Activated CD8-positive, alpha-beta memory T cell treated with anti-CD3 and anti-CD28 coated beads, Interleukin-2, amount 10 ng/mL, durations not matched to agents 7 days and 5 days (primary cell): ENCODE measurements around the gene DPY19L3. TPM values are rescaled to one million over a fixed set of nuclear protein-coding genes. Genes with fewer than 3 reads are reported as not detected.
"Not testable (repeated sequence)": the region's sequence is repeated elsewhere in the genome, so short reads cannot be mapped to it uniquely, and the experiment has no call there.

Experiments
- ATAC-seq: fragments of 150-1000 bp; cut with Tn5 transposase; one replicate; pipeline ENCODE4 v1.10.0; 2021; ENCODE audit warnings: moderate library complexity
- CTCF ChIA-PET: fragments of 350-600 bp; sonication (Branson Sonifier 250); formaldehyde crosslinking; loops from one replicate; lab custom pipeline; 2021; ENCODE audit warnings: antibody characterized with exemption; lab: Charles Lee
- DNase-seq: peaks from one replicate; pipeline ENCODE4 v3.0.0-alpha.2; 2020
- H3K27ac Mint-ChIP-seq: one replicate; pipeline ENCODE4 v1.8.0; 2021; ENCODE audit warnings: mild to moderate bottlenecking, mixed read lengths
- H3K27me3 Mint-ChIP-seq: one replicate; pipeline ENCODE4 v1.8.0; 2021; ENCODE audit warnings: mixed read lengths
- H3K36me3 Mint-ChIP-seq: one replicate; pipeline ENCODE4 v1.8.0; 2021; ENCODE audit warnings: mild to moderate bottlenecking, mixed read lengths
- H3K4me1 Mint-ChIP-seq: one replicate; pipeline ENCODE4 v1.8.0; 2021; ENCODE audit warnings: mixed read lengths
- H3K4me3 Mint-ChIP-seq: one replicate; pipeline ENCODE4 v1.8.0; 2021; ENCODE audit warnings: mild to moderate bottlenecking, moderate library complexity, mixed read lengths
- H3K9me3 Mint-ChIP-seq: one replicate; pipeline ENCODE4 v1.8.0; 2022; ENCODE audit warnings: low read depth, mixed read lengths
- total RNA-seq, 2 experiments: library from RNA; stranded (reverse); gene quantifications; one replicate each; pipeline ENCODE4 v1.2.3, GENCODE V29; 2021

DPY19L3 gene
- total RNA-seq, 2 experiments from 2014 or later: 8.9 to 10.2 TPM

DNA sequence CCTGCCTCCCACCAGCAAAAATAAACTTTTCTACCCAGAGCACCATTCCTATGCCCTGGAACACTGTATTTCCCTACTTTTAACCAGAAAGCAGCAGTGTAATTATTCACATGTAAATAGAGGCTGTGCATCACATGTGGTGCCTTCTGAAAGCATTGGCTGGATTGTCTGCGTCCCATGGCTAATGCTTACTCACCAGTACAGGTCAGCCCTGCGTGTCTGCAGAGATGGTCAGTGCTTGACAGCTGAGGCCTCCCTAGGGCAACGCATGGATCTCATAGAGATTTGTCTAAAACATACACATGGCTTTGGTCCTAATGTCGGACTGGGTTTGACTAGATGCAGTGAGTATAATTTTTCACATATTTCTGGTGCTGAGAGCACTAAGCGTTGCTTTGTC, 64.2 kb downstream of the DPY19L3 start:
- ATAC-seq: no peak
- Mint-ChIP-seq H3K9me3 (no peaks in the 10 kb centered on the region), H3K27me3 (no peaks in the 10 kb centered on the region), H3K36me3 (no peaks in the 10 kb centered on the region), H3K4me3 (no peak overlapping the region), H3K27ac (no peak overlapping the region), H3K4me1 (peaks cover 8% of the 10 kb centered on the region)
- CTCF ChIA-PET: no interaction called here
- no peak for DNase-seq

DNA sequence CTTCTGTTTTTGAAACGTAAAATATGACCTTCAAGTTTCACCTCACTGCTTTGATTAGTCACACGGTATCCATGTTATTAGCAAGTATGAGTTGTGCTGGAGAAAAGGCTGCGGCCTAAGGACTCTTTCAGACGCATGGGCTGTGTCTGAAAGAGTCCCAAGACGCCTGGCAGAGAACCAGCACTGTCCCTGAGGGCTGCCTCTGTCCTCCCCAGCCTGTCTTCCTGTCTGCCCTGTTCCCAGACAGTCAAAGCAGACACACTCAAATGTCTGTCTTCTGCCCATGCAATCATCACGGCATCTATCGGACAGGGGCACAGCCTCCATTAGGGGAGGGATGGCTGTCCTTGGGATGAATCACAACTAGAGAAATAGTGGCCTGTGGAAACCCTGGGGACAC, 65.5 kb downstream of the DPY19L3 start:
- DNase-seq (no peak), ATAC-seq (no peak)
- no peaks in the 10 kb centered on the region for H3K36me3 Mint-ChIP-seq
- H3K4me1 Mint-ChIP-seq: peaks cover 6% of the 10 kb centered on the region
- no peak overlapping the region for H3K4me3 Mint-ChIP-seq
- CTCF ChIA-PET: interaction anchor here (0.7 kb wide), 1 partner anchor 903 kb away, joined by 3 read pairs; no protein-coding TSS in a partner anchor
- H3K27me3 Mint-ChIP-seq: no peaks in the 10 kb centered on the region
- H3K9me3 Mint-ChIP-seq: no peaks in the 10 kb centered on the region
- H3K27ac Mint-ChIP-seq: no peak overlapping the region

DNA sequence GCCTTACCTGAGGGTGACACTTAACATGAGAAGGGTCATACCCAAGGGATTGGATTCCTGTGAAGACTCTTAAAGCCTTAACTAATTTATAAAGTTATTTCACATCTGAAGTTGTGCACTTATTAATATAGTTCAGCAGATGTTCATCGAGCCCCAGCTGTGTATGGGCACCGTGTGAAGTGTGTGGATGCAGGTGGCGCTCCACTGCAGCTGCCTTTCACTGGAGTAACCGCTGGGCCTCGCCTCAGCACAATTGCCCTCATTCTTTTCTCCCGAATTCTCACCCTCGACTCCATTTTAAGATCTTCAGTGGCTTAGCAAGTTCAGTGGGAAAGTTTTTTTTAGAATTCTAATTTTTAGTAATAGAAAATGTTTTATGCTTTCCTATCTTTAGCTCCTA, 66.2 kb downstream of the DPY19L3 start:
- CTCF ChIA-PET: no interaction called here

DNA sequence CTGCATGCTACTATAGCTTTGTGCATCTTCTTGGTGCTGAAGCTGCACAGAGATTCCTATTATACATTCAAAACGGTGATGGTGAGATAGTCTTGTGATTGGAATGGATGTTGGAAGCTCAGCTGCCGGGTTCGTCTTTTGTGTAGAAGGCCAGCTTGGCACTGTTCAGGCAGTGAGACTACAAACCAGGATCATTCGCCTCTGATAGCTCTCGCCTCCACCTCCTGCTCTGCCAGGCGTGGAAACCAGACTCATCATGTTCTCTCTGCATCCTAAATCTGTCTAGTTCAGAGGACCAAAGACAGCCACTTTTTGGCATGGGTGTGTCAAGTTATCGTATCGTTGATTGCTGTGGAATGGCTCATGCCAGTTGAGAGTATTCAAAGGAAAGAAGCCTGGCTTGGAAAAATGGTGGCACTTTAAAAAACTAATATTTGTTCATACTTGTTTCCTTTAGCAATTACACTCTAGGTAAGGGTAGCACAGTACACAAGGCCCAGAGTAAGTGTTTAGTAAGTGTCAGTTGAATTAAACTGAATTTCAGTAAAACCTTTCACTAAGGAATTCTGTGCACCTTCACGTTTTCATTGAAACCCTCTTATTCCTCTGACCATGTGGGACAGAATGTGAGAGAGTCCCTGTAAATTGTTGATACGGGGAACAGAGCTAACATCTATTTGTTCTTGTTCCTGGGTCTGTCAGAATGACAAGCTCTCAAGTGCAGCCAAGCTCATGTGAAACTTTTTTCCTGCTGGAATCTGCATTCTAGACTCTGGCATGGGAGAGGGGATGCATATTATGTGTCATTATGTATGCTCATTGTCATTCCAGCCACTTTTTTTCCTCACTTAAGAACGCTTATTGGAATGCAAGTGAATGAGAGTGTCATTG, 69.8 kb downstream of the DPY19L3 start:
- Mint-ChIP-seq H3K9me3 (no peaks in the 10 kb centered on the region), H3K36me3 (peaks cover 3% of the 10 kb centered on the region), H3K27me3 (no peaks in the 10 kb centered on the region), H3K27ac (no peak overlapping the region), H3K4me3 (no peak overlapping the region), H3K4me1 (peaks cover 6% of the 10 kb centered on the region)
- CTCF ChIA-PET: no interaction called here
- ATAC-seq (no peak), DNase-seq (no peak)

More for the DNA sequence above, 66.2 kb downstream of the DPY19L3 start:
- H3K4me3 Mint-ChIP-seq: no peak overlapping the region
- H3K4me1 Mint-ChIP-seq: peaks cover 6% of the 10 kb centered on the region
- DNase-seq: no peak
- no peaks in the 10 kb centered on the region for H3K27me3 Mint-ChIP-seq
- no peaks in the 10 kb centered on the region for H3K36me3 Mint-ChIP-seq
- no peak overlapping the region for H3K27ac Mint-ChIP-seq
- H3K9me3 Mint-ChIP-seq: no peaks in the 10 kb centered on the region
- no peak for ATAC-seq

DNA sequence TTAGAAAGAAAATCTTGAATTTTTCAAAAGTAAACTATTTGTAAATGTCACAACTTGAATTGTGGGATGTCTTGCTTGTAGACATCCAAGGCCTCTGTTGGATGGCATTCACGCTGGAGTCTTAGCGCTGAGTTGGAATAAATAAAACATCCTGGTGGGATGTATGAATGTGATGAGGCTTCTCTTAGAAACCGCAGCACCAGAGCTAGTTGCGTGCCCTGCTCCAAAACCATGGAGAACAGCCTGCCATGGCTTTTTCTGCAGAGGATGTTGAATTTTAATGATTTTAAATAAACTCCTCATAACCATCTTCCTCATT, 70.4 kb downstream of the DPY19L3 start:
- H3K27ac Mint-ChIP-seq: no peak overlapping the region
- H3K9me3 Mint-ChIP-seq: no peaks in the 10 kb centered on the region
- peaks cover 3% of the 10 kb centered on the region for H3K36me3 Mint-ChIP-seq
- CTCF ChIA-PET: no interaction called here
- no peak overlapping the region for H3K4me3 Mint-ChIP-seq
- no peak for ATAC-seq
- H3K4me1 Mint-ChIP-seq: peaks cover 6% of the 10 kb centered on the region
- DNase-seq: no peak
- no peaks in the 10 kb centered on the region for H3K27me3 Mint-ChIP-seq

DNA sequence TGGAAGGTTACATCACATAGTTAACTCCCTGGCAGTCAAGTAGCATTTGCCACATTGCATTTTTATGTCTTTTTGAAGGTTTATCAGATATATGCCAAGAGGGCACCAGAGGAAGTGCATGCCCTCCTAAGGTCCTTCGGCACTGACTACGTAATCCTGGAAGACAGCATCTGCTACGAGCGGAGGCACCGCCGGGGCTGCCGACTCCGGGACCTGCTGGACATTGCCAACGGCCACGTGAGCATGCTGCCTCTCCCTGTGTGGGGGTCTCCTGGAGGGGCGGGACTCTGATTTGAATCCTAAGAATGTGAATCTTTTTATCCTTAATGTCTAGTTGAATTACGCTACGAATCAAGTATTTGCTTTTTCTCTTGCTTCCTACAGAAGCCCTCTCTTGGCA, 74.8 kb downstream of the DPY19L3 start:
- no peaks in the 10 kb centered on the region for H3K9me3 Mint-ChIP-seq
- no peaks in the 10 kb centered on the region for H3K27me3 Mint-ChIP-seq
- H3K27ac Mint-ChIP-seq: no peak overlapping the region
- H3K36me3 Mint-ChIP-seq: peaks cover 4% of the 10 kb centered on the region
- DNase-seq: no peak
- no peak overlapping the region for H3K4me3 Mint-ChIP-seq
- ATAC-seq: no peak
- CTCF ChIA-PET: interaction anchor here (0.6 kb wide), 1 partner anchor 276 kb away, joined by 5 read pairs; no protein-coding TSS in a partner anchor
- no peaks in the 10 kb centered on the region for H3K4me1 Mint-ChIP-seq

DNA sequence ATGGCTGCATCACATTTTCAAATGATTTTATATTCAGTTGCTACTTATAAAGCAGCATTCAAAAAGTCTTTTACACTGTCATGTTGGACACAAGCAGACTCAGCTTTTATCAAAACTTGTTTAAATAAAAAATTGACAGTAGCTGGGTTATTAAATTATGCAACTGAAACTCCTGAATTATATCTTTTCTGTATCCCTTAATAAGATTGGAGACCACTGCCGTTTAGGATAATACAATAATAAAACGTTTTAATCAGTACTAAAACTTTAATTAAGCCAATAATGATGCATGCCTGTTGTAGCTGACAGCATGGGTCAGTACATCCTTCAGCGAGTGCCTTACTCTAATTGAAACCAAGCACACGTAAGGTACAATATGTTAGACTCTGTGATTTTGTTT, 78.0 kb downstream of the DPY19L3 start:
- no peak overlapping the region for H3K27ac Mint-ChIP-seq
- H3K27me3 Mint-ChIP-seq: no peaks in the 10 kb centered on the region
- no peak for DNase-seq
- H3K4me3 Mint-ChIP-seq: no peak overlapping the region
- H3K36me3 Mint-ChIP-seq: peaks cover 2% of the 10 kb centered on the region
- CTCF ChIA-PET: interaction anchor here (0.6 kb wide), 1 partner anchor 636 kb away, joined by 3 read pairs; no protein-coding TSS in a partner anchor
- no peaks in the 10 kb centered on the region for H3K4me1 Mint-ChIP-seq
- ATAC-seq: no peak
- no peaks in the 10 kb centered on the region for H3K9me3 Mint-ChIP-seq

DNA sequence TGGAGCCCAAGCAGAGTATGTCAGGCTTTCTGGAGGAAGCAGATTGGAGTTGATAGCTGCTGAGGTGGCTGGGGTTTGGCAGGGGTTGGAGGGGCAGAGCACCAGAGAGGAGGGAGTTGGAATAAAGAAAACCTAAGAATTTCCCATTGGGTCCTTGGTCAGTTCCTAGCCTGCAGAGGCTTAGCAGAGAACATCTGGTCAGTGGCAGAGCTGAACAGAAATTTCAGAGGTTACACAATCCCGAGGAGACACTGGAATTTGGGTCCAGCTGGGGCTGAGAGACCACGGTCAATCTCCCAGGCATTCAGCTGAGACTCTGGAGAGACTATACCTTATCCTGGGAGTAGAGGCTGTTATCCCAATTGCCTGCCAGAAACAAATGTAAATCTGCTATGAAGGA, 84.4 kb downstream of the DPY19L3 start:
- Mint-ChIP-seq H3K9me3 (no peaks in the 10 kb centered on the region), H3K36me3 (no peaks in the 10 kb centered on the region), H3K27ac (no peak overlapping the region), H3K27me3 (no peaks in the 10 kb centered on the region), H3K4me1 (no peaks in the 10 kb centered on the region), H3K4me3 (no peak overlapping the region)
- CTCF ChIA-PET: no interaction called here
- ATAC-seq (no peak), DNase-seq (no peak)

DNA sequence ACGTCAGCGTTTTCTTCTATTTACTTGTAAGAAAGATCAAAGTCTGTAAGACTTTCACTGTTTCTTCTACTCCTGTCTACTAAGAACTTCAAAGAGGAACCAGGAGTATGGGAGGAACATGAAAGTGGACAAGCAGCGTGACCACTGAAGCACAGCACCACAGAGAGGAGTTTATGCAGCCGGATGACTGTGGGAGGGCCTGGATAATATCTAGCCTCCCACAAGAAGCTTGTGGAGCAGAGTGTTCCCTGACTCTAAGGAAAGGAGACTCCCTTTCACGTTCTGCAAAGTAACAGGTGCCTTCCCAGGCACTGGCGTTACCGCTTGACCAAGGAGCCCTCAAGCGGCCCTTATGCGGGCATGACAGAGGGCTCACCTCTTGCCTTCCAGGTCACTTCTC, 91.8 kb downstream of the DPY19L3 start:
- Mint-ChIP-seq H3K4me1 (peaks cover 8% of the 10 kb centered on the region), H3K27me3 (no peaks in the 10 kb centered on the region), H3K9me3 (no peaks in the 10 kb centered on the region), H3K36me3 (no peaks in the 10 kb centered on the region), H3K27ac (no peak overlapping the region), H3K4me3 (no peak overlapping the region)
- DNase-seq (no peak), ATAC-seq (no peak)
- CTCF ChIA-PET: no interaction called here

DNA sequence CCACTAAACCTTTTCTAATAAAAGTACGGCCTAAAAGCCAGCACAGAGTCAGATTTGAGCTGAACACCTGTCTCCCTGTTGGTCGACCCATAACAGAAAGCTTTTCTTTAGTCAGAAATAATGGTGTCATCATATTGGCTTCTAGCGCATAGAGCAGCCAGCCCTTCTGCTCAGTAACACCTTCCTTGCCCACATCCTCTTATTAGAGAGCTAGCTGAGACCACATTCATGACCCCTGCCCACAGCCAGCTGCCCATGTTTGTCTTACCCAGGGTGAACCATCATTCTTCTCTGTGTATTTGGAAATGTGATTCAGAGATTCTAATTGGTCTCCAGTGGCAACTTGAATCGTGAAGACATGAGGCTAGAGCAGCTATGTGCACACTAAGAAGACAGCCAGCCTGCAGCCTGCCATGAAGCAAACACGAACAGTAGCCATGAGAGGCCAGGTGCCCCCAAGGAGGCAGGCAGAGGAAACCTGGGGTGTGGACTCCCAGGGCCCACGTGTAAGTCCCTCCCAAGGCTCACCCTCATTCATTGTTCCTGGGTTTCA, 93.2 kb downstream of the DPY19L3 start:
- no peak overlapping the region for H3K27ac Mint-ChIP-seq
- H3K4me1 Mint-ChIP-seq: peaks cover 8% of the 10 kb centered on the region
- ATAC-seq (peak; percentile 42), DNase-seq (peak; percentile 53)
- no peaks in the 10 kb centered on the region for H3K9me3 Mint-ChIP-seq
- no peaks in the 10 kb centered on the region for H3K27me3 Mint-ChIP-seq
- H3K36me3 Mint-ChIP-seq: no peaks in the 10 kb centered on the region
- CTCF ChIA-PET: no interaction called here
- no peak overlapping the region for H3K4me3 Mint-ChIP-seq

DNA sequence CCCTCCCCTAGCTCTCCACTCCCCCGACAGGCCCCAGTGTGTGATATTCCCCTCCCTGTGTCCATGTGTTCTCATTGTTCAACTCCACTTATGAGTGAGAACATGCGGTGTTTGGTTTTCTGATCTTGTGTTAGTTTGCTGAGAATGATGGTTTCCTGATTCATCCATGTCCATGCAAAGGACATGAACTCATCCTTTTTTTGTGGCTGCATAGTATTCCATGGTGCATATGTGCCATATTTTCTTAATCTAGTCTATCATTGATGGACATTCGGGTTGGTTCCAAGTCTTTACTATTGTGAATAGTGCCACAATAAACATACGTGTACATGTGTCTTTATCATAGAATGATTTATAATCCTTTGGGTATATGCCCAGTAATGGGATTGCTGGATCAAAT, 106.9 kb downstream of the DPY19L3 start:
- CTCF ChIA-PET: not testable (repeated sequence)

DNA sequence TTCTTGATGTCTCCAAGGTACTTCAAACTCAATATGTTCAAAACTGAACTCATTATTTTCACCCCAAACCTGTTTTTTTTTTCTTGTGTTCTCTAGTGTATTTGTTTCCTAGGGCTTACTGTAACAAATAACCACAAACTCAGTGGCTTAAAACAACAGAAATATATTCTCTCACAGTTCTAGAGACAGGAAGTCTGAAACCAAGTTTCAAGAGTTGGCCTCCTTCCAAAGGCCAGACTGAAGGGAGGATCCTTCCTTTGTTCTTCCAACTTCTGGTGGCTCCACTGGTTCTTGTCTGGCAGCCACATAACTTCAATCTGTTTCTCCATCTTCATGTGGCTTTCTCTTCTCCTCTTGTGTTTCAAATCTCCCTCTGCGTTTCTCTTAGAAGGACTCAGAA, 113.5 kb downstream of the DPY19L3 start:
- ATAC-seq: no peak
- Mint-ChIP-seq H3K27me3 (no peaks in the 10 kb centered on the region), H3K9me3 (no peaks in the 10 kb centered on the region), H3K27ac (no peak overlapping the region), H3K36me3 (no peaks in the 10 kb centered on the region), H3K4me1 (peaks cover 11% of the 10 kb centered on the region), H3K4me3 (no peak overlapping the region)
- CTCF ChIA-PET: no interaction called here
- no peak for DNase-seq

More for the DNA sequence above, 106.9 kb downstream of the DPY19L3 start:
- not testable (repeated sequence) for H3K4me3 Mint-ChIP-seq, H3K27me3 Mint-ChIP-seq, ATAC-seq, DNase-seq, H3K27ac Mint-ChIP-seq, H3K36me3 Mint-ChIP-seq, H3K9me3 Mint-ChIP-seq, H3K4me1 Mint-ChIP-seq

DNA sequence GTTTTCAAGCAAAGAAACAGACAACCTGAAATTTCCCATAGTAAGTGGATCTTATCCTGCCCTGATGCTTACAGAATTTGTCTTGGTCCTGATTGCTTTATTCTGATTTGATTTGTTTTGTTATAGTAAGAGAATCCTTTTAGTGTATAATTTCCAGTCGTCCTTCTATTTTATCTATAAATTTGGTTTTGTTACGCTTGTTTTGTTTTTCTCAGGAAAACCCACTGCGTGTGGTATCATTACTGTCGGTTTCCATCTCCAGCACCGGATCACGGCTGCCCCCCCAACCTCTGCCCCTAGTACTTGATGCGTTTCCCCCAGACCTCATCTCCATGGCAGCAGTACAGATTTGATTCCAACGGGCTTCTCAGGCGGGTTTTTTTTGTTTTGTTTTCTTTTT, 117.4 kb downstream of the DPY19L3 start:
- ATAC-seq (no peak), DNase-seq (no peak)
- no peaks in the 10 kb centered on the region for H3K27me3 Mint-ChIP-seq
- peaks cover under 1% of the 10 kb centered on the region for H3K36me3 Mint-ChIP-seq
- CTCF ChIA-PET: no interaction called here
- H3K9me3 Mint-ChIP-seq: peaks cover 1% of the 10 kb centered on the region
- no peak overlapping the region for H3K4me3 Mint-ChIP-seq
- peaks cover 11% of the 10 kb centered on the region for H3K4me1 Mint-ChIP-seq
- H3K27ac Mint-ChIP-seq: no peak overlapping the region

DNA sequence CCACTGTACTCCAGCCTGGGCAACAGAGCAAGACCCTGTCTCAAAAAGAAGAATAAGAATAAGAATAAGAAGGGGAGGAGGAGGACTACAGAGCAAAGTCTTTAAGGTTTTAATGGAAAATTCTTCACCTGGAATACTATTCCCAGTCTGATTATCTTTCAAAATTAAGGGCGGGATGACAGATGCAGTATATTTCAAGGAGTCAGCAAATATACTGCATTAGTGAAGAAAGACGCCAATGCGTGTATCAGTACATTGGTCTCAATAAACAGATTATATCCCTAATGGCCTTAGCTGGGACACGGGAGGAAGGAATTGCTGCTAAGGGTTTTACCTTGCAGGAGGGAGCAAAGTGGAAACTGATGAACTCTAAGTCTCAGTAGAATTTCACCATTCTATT, 121.3 kb downstream of the DPY19L3 start:
- Mint-ChIP-seq H3K27ac (no peak overlapping the region), H3K9me3 (peaks cover 8% of the 10 kb centered on the region), H3K4me3 (no peak overlapping the region), H3K36me3 (peaks cover 1% of the 10 kb centered on the region), H3K27me3 (no peaks in the 10 kb centered on the region), H3K4me1 (no peaks in the 10 kb centered on the region)
- DNase-seq (no peak), ATAC-seq (no peak)
- CTCF ChIA-PET: no interaction called here
